Activated T-cell treated with anti-CD3 and anti-CD28 coated beads for 24 hours (primary cell): ENCODE results near the gene TMEM179.

ENCODE experiments used
- DNase-seq: peaks from one replicate; pipeline ENCODE4 v3.0.0-alpha.2; 2020; ENCODE audit warnings: low read depth

TMEM179 gene

GRCh38 chr14:104598910-104599273 is 5.7 kb downstream of the TMEM179 start:
- no peak for DNase-seq

- no peak for DNase-seq
Measured at GRCh38 chr14:104598039-104598909, 6.3 kb downstream of the TMEM179 start.

GRCh38 chr14:104597576-104597975 is 7.0 kb downstream of the TMEM179 start:
- DNase-seq: no peak

GRCh38 chr14:104596927-104597351 is 7.6 kb downstream of the TMEM179 start:
- no peak for DNase-seq

- DNase-seq: no peak
Measured at GRCh38 chr14:104596451-104596918, 8.1 kb downstream of the TMEM179 start.

GRCh38 chr14:104595911-104596450 is 8.6 kb downstream of the TMEM179 start:
- DNase-seq: no peak

- no peak for DNase-seq
Measured at GRCh38 chr14:104595116-104595675, 9.4 kb downstream of the TMEM179 start.

- no peak for DNase-seq
Measured at GRCh38 chr14:104594310-104595046, 10.1 kb downstream of the TMEM179 start.

GRCh38 chr14:104593710-104594136 is 10.8 kb downstream of the TMEM179 start:
- DNase-seq: no peak

GRCh38 chr14:104593241-104593701 is 11.3 kb downstream of the TMEM179 start:
- DNase-seq: no peak

GRCh38 chr14:104592785-104593184 is 11.8 kb downstream of the TMEM179 start:
- no peak for DNase-seq

- DNase-seq: no peak
Measured at GRCh38 chr14:104592292-104592672, 12.3 kb downstream of the TMEM179 start.

GRCh38 chr14:104591506-104592291 is 12.9 kb downstream of the TMEM179 start:
- no peak for DNase-seq

- no peak for DNase-seq
Measured at GRCh38 chr14:104591031-104591430, 13.5 kb downstream of the TMEM179 start.

- no peak for DNase-seq
Measured at GRCh38 chr14:104590240-104590965, 14.2 kb downstream of the TMEM179 start.

GRCh38 chr14:104589338-104590195 is 15.0 kb downstream of the TMEM179 start:
- DNase-seq: no peak

GRCh38 chr14:104588066-104588857 is 16.3 kb downstream of the TMEM179 start:
- DNase-seq: no peak

GRCh38 chr14:104587641-104588040 is 16.9 kb downstream of the TMEM179 start:
- no peak for DNase-seq
